Kidney (tissue), 14 donors: ENCODE results near the gene CASP3. TPM values are rescaled to one million over a fixed set of nuclear protein-coding genes. Genes with fewer than 3 reads are reported as not detected.

Experiments used
- DNase-seq, 5 donors: peaks; one replicate each; pipeline ENCODE4 v3.0.0-alpha.2; 2013 to 2020
- FAIRE-seq: peaks from 2 replicates; lab custom pipeline; 2012; peaks lifted over from hg19 to GRCh38; lab: Jason Lieb, UNC
- H3K27ac ChIP-seq, 2 donors: one replicate each; pipeline ENCODE4 v1.7.0; 2013; ENCODE audit warnings: low read depth in 2 of 2, low read length in 2 of 2, inconsistent platforms in 1 of 2
- H3K27me3 ChIP-seq: one replicate; pipeline ENCODE4 v1.7.1; 2013; ENCODE audit warnings: low read length, inconsistent platforms; ENCODE audit not compliant: control insufficient read depth, insufficient read depth
- H3K36me3 ChIP-seq, 3 donors: one replicate each; pipeline versions ENCODE4 v1.7.0 to v1.7.1; 2013; ENCODE audit warnings: low read length in 3 of 3, control low read depth in 1 of 3, inconsistent platforms in 1 of 3; ENCODE audit not compliant: insufficient read depth in 3 of 3, control insufficient read depth in 2 of 3
- H3K4me1 ChIP-seq, 3 donors: one replicate each; pipeline versions ENCODE4 v1.7.0 to v1.7.1; 2013; ENCODE audit warnings: low read length in 3 of 3, inconsistent platforms in 1 of 3, low read depth in 1 of 3; ENCODE audit not compliant: control insufficient read depth in 2 of 3, insufficient read depth in 2 of 3
- H3K4me3 ChIP-seq, 3 donors: one replicate each; pipeline versions ENCODE4 v1.7.0 to v1.8.1; 2013; ENCODE audit warnings: low read length in 3 of 3, control low read depth in 1 of 3, inconsistent platforms in 1 of 3
- H3K9ac ChIP-seq, 3 donors: one replicate each; pipeline versions ENCODE4 v1.7.0 to v1.7.1; 2013; ENCODE audit warnings: low read length in 3 of 3, control low read depth in 1 of 3, inconsistent platforms in 1 of 3
- H3K9me3 ChIP-seq, 3 donors: one replicate each; pipeline versions ENCODE4 v1.7.0 to v1.7.1; 2013; ENCODE audit warnings: low read length in 3 of 3, control low read depth in 1 of 3, inconsistent platforms in 1 of 3; ENCODE audit not compliant: control insufficient read depth in 2 of 3, insufficient read depth in 1 of 3
- CTCF ChIP-seq: IDR thresholded peaks from 3 replicates; pipeline ENCODE4 v1.5.1; 2012; ENCODE audit warnings: mild to moderate bottlenecking, moderate library complexity, borderline replicate concordance; ENCODE audit not compliant: insufficient read depth; ENCODE audit errors: extremely low read depth
- intact Hi-C: fragments of 100-400 bp; cut with DNase I; formaldehyde crosslinking; loops from one replicate; pipeline ENCODE4 v1.11.1; 2022
- polyA plus RNA-seq: library from polyadenylated mRNA; stranded (reverse); fragments of 350-450 nt; fragmentation: Illumina TruSeq; extraction: RNeasy Lipid Tissue Mini Kit (QIAGEN cat#74804); gene quantifications from one replicate; pipeline ENCODE4 v1.2.3, GENCODE V29; 2014; ENCODE audit warnings: low read depth, low replicate concordance; ENCODE audit not compliant: insufficient read depth
- total RNA-seq: library from RNA; stranded (reverse); fragmentation: NEBNext Ultra II Directional; extraction: Animal tissue kit (Norgen Biotek cat#: 25700); gene quantifications from one replicate; pipeline ENCODE4 v1.2.1, GENCODE V29; 2021
- donor health status: control.
- donor health status: control.
- donor health status: control.
- donor health status: control.
- donor health status: control.
- donor health status: DM: yes; HTN: yes; CAD: no.
- donor health status: Normal renal cell carcinoma (clear cell type).

Gene CASP3
- total and polyA plus RNA-seq, 2 donors from 2014 or later: 7.3 to 22.4 TPM

- Histone ChIP-seq H3K27ac (no peak overlapping the region), H3K4me1 (no peaks in the 10 kb centered on the region), H3K9ac (no peak overlapping the region), H3K36me3 (peaks cover 4 to 17% (median 9%) of the 10 kb centered on the region in 3 donors), H3K9me3 (no peaks in the 10 kb centered on the region), H3K27me3 (no peaks in the 10 kb centered on the region), H3K4me3 (no peak overlapping the region)
- DNase-seq (no peak), FAIRE-seq (no peak)
- TF ChIP-seq CTCF: no peak
- intact Hi-C loops: no loop called here
Measured at GRCh38 chr4:184668096-184668495, 18.8 kb upstream of the CASP3 start.

GRCh38 chr4:184666670-184667069 is 17.4 kb upstream of the CASP3 start:
- FAIRE-seq (no peak), DNase-seq (no peak)
- Histone ChIP-seq H3K9me3 (no peaks in the 10 kb centered on the region), H3K27ac (no peak overlapping the region), H3K4me3 (no peak overlapping the region), H3K4me1 (no peaks in the 10 kb centered on the region), H3K9ac (no peak overlapping the region), H3K27me3 (no peaks in the 10 kb centered on the region), H3K36me3 (peaks cover 3 to 11% (median 4%) of the 10 kb centered on the region in 3 donors)
- TF ChIP-seq CTCF: no peak
- intact Hi-C loops: no loop called here

- FAIRE-seq (no peak), DNase-seq (peak in 1 of 5 donors; percentile 13)
- TF ChIP-seq CTCF: no peak
- Histone ChIP-seq H3K27ac (no peak overlapping the region), H3K4me1 (no peaks in the 10 kb centered on the region), H3K9ac (no peak overlapping the region), H3K9me3 (no peaks in the 10 kb centered on the region), H3K36me3 (peaks cover 4 to 11% (median 7%) of the 10 kb centered on the region in 3 donors), H3K4me3 (no peak overlapping the region), H3K27me3 (no peaks in the 10 kb centered on the region)
- intact Hi-C loops: no loop called here
Measured at GRCh38 chr4:184664445-184665210, 15.4 kb upstream of the CASP3 start.
